SU-DHL-6 (cell line): ENCODE measurements around the gene TWF1.

Experiments
- H2AFZ ChIP-seq: fragments of 200-600 bp; sonication (generic); 2 replicates; pipeline ENCODE4 v1.6.1; 2014; ENCODE audit warnings: low read depth, mild to moderate bottlenecking, moderate library complexity, mixed read lengths, antibody characterized with exemption, low read length; ENCODE audit not compliant: severe bottlenecking
- H3F3A ChIP-seq: fragments of 200-600 bp; shearing (Covaris generic); 2 replicates; pipeline ENCODE4 v1.6.0; 2016; ENCODE audit warnings: antibody characterized with exemption, mild to moderate bottlenecking; ENCODE audit not compliant: insufficient read depth
- H3K27ac ChIP-seq: fragments of 200-600 bp; sonication (generic); 2 replicates; pipeline ENCODE4 v1.5.1; 2016; ENCODE audit warnings: low read depth, mild to moderate bottlenecking, low read length, moderate library complexity, mixed read lengths
- H3K27me3 ChIP-seq: fragments of 200-600 bp; sonication (generic), shearing (Covaris generic); 2 replicates; pipeline ENCODE4 v1.6.0; 2014; ENCODE audit warnings: mild to moderate bottlenecking, low read length
- H3K36me3 ChIP-seq: fragments of 200-600 bp; sonication (generic); 2 replicates; pipeline ENCODE4 v1.6.1; 2014; ENCODE audit warnings: mild to moderate bottlenecking, low read length, mixed read lengths
- H3K4me2 ChIP-seq: fragments of 300-600, 200-600 bp; shearing (Covaris generic), sonication (generic); 2 replicates; pipeline ENCODE4 v1.6.0; 2014; ENCODE audit warnings: low read length, low read depth, mild to moderate bottlenecking; ENCODE audit not compliant: poor library complexity, severe bottlenecking
- H3K4me3 ChIP-seq: fragments of 200-600 bp; sonication (generic); 2 replicates; pipeline ENCODE4 v1.5.1; 2014; ENCODE audit warnings: antibody characterized with exemption, low read length, mild to moderate bottlenecking, mixed read lengths; ENCODE audit not compliant: insufficient read depth, poor library complexity, severe bottlenecking
- H3K79me2 ChIP-seq: fragments of 200-600 bp; sonication (generic); 2 replicates; pipeline ENCODE4 v1.6.1; 2014; ENCODE audit warnings: mild to moderate bottlenecking, low read length, moderate library complexity; ENCODE audit not compliant: insufficient read depth
- H3K9ac ChIP-seq: fragments of 200-600 bp; sonication (generic); 2 replicates; pipeline ENCODE4 v1.7.0; 2014; ENCODE audit warnings: mild to moderate bottlenecking, low read length
- H3K9me2 ChIP-seq: fragments of 200-600 bp; sonication (generic); replicated peaks from 2 replicates; pipeline ENCODE4 v1.6.1; 2014; ENCODE audit warnings: low read length; ENCODE audit not compliant: insufficient read depth
- H3K9me3 ChIP-seq: fragments of 200-600 bp; sonication (generic); 2 replicates; pipeline ENCODE4 v1.6.1; 2014; ENCODE audit warnings: low read length, mixed read lengths; ENCODE audit not compliant: insufficient read depth
- H4K20me1 ChIP-seq: fragments of 200-600 bp; sonication (generic); 2 replicates; pipeline ENCODE4 v1.6.1; 2014; ENCODE audit warnings: low read depth, mild to moderate bottlenecking, antibody characterized with exemption, low read length, moderate library complexity, mixed read lengths
- EZH2phosphoT487 ChIP-seq: fragments of 200-600 bp; sonication (generic), shearing (Covaris generic); conservative IDR thresholded peaks from 2 replicates; pipeline ENCODE4 v1.6.1; 2018; ENCODE audit warnings: mild to moderate bottlenecking, antibody characterized with exemption, low read length, moderate library complexity, mixed read lengths
- TF ChIP-seq, protein P1 (sequence below): fragments of 200-600 bp; sonication (generic); IDR thresholded peaks from one replicate; pipeline ENCODE4 v1.5.1; 2017; ENCODE audit warnings: antibody characterized with exemption, mild to moderate bottlenecking, low read length, moderate library complexity; ENCODE audit not compliant: insufficient read depth, poor library complexity, severe bottlenecking

TWF1 gene

DNA sequence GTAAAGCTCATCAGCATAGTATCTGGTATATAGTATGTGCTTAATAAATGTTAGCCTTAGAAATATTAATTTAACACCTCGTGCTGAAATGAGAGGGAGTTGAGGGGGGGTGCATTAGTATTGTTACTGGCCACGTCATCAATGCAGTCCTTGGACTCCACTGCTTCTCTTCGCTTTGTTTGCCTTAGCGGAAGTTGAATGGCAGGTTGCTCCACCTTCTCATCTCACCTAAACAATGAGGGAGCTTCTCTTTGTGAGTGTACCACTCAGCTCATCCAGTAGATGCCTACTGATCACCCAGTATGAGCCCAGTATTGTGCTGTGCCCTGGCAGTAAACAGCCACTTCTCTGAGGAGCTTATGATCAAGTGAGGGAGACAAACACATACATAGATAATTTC lies 34.2 kb upstream of the TWF1 start:
- no peak overlapping the region for H3K4me3 ChIP-seq
- H3K27ac ChIP-seq: no peak overlapping the region
- H3K36me3 ChIP-seq: no peaks in the 10 kb centered on the region
- H4K20me1 ChIP-seq: no peaks in the 10 kb centered on the region
- H3K79me2 ChIP-seq: no peaks in the 10 kb centered on the region
- H3K9me3 ChIP-seq: no peaks in the 10 kb centered on the region
- no peak overlapping the region for H3K9ac ChIP-seq
- TF ChIP-seq, protein P1, sequence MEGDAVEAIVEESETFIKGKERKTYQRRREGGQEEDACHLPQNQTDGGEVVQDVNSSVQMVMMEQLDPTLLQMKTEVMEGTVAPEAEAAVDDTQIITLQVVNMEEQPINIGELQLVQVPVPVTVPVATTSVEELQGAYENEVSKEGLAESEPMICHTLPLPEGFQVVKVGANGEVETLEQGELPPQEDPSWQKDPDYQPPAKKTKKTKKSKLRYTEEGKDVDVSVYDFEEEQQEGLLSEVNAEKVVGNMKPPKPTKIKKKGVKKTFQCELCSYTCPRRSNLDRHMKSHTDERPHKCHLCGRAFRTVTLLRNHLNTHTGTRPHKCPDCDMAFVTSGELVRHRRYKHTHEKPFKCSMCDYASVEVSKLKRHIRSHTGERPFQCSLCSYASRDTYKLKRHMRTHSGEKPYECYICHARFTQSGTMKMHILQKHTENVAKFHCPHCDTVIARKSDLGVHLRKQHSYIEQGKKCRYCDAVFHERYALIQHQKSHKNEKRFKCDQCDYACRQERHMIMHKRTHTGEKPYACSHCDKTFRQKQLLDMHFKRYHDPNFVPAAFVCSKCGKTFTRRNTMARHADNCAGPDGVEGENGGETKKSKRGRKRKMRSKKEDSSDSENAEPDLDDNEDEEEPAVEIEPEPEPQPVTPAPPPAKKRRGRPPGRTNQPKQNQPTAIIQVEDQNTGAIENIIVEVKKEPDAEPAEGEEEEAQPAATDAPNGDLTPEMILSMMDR: no peak
- no peak for TF ChIP-seq EZH2phosphoT487
- no peak overlapping the region for H2AFZ ChIP-seq
- H3K4me2 ChIP-seq: no peak overlapping the region
- no peaks in the 10 kb centered on the region for H3K9me2 ChIP-seq
- H3F3A ChIP-seq: no peaks in the 10 kb centered on the region; the same call in 1 of the 2 replicates
- no peaks in the 10 kb centered on the region for H3K27me3 ChIP-seq

DNA sequence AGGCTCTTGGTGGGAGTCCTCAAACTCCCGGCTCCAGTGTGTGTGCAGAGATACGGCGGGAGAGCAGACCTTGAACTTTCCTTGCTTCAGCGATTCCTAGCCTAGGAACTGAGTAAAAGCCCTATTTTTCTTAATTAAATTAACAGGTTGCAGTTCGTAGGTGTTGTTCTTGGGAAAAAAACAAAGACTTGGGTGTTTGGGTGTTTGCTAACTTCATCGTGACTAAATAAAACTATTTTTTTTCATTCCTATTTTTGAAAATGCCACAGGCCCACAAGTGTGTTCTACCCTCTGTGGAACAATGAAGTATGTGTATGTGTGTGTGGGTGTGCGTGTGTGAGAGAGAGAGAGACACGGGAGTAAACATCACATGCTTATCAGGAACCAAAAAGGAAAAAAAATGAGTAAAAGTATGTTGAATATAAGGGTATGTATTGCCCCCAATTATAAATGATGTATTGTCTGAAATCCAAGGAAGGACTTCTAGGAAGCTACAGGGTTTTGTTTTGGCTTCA lies 30.4 kb upstream of the TWF1 start:
- H3K79me2 ChIP-seq: no peaks in the 10 kb centered on the region
- H3K4me3 ChIP-seq: peak overlapping the region; percentile 61
- H3K9me3 ChIP-seq: no peaks in the 10 kb centered on the region
- TF ChIP-seq, protein P1: no peak
- TF ChIP-seq EZH2phosphoT487: no peak
- peak overlapping the region; percentile 65 for H3K9ac ChIP-seq
- H3K4me2 ChIP-seq: peak overlapping the region; percentile 75
- H2AFZ ChIP-seq: peak overlapping the region; percentile 78
- H3F3A ChIP-seq: peaks cover 5% of the 10 kb centered on the region; the same call in 1 of the 2 replicates
- H3K27ac ChIP-seq: no peak overlapping the region
- H3K9me2 ChIP-seq: no peaks in the 10 kb centered on the region
- H4K20me1 ChIP-seq: no peaks in the 10 kb centered on the region
- no peaks in the 10 kb centered on the region for H3K36me3 ChIP-seq
- H3K27me3 ChIP-seq: no peaks in the 10 kb centered on the region

DNA sequence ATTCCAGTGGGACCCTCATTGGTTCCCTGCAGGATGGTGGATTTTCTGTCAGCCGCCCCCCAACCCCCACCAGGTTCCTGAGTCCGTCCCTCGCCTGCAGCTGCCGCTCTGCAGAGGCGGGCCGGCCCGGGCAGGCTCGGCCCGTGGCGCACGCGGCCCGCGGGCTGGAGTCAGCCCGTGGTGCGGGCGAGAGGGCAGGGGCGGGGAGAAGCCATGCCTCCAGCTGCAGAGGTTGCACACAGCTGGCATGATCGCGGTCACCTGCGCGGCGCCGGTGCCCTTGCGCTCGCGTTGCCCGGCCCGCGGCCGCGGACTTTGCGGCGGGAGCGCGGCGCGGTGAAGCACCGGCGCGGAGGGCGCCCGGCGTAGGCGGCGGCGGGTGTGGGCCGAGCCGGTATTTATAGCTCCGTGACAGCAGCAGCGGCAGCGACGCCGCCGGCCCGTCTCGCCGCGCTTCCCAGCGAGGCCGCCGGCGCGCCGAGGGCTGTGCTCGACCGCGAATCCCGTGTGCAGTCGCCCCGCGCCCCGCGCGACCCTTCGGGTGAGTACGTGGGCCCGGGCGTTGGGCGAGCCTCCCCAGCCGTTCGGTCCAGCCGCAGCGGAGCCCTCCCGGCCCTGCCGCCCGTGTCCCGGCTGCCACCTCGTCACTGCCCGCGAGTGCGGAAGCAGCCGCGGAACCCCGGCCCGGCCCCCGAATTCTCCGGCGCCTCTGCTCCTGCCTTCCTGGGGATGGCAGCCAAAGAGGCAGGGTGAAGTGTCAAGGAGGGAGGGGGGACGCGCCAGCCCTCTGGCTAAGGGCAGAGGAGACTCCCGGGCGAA lies 29.7 kb upstream of the TWF1 start, which contains the start of gene TMEM117:
Gene TMEM117, plus strand, starts transcription at position 426 of the 819 bp plus-strand sequence.
- peak within 1 kb of the TSS; percentile 75 for H3K4me2 ChIP-seq
- H4K20me1 ChIP-seq: no peaks in the 10 kb centered on the region
- H2AFZ ChIP-seq: peak within 1 kb of the TSS; percentile 78
- H3K4me3 ChIP-seq: peak within 1 kb of the TSS; percentile 61
- peaks cover 5% of the 10 kb centered on the region; the same call in 1 of the 2 replicates for H3F3A ChIP-seq
- H3K9me2 ChIP-seq: no peaks in the 10 kb centered on the region
- TF ChIP-seq, protein P1: no peak
- no peak for TF ChIP-seq EZH2phosphoT487
- H3K9ac ChIP-seq: peak within 1 kb of the TSS; percentile 65
- no peaks in the 10 kb centered on the region for H3K79me2 ChIP-seq
- no peaks in the 10 kb centered on the region for H3K36me3 ChIP-seq
- H3K27ac ChIP-seq: no peak within 1 kb of the TSS
- no peaks in the 10 kb centered on the region for H3K27me3 ChIP-seq
- no peaks in the 10 kb centered on the region for H3K9me3 ChIP-seq
